Measurements from ENCODE around the gene KCTD2. TPM values are rescaled to one million over a fixed set of nuclear protein-coding genes. Genes with fewer than 3 reads are reported as not detected.

The KCTD2 gene
- total and polyA plus RNA-seq, 3 donors from 2014 or later: 88.9 to 135 (median 122) TPM

- no peaks in the 10 kb centered on the region for H3K36me3 ChIP-seq (ENCODE audit: low read depth, missing control alignments)
- peak; percentile 33 for DNase-seq
- intact Hi-C loops (cut with DNase I; ENCODE audit: low total_unique reads): no loop called here
- H3K27ac ChIP-seq: no peak overlapping the region
- no peaks in the 10 kb centered on the region for H3K27me3 ChIP-seq
- TF ChIP-seq CTCF (IDR thresholded peaks at IDR 0.05) (no peak), POLR2A (IDR thresholded peaks at IDR 0.05) (no peak)
- H3K4me1 ChIP-seq: peaks cover 16% of the 10 kb centered on the region
- no peaks in the 10 kb centered on the region for H3K9me3 ChIP-seq
- no peak overlapping the region for H3K4me3 ChIP-seq
- 56 to 59% methylated on average over 8 of the region's 8 CpGs for WGBS, 2 donors
Measured at GRCh38 chr17:75030161-75030560, 16.9 kb upstream of the KCTD2 start.

DNA sequence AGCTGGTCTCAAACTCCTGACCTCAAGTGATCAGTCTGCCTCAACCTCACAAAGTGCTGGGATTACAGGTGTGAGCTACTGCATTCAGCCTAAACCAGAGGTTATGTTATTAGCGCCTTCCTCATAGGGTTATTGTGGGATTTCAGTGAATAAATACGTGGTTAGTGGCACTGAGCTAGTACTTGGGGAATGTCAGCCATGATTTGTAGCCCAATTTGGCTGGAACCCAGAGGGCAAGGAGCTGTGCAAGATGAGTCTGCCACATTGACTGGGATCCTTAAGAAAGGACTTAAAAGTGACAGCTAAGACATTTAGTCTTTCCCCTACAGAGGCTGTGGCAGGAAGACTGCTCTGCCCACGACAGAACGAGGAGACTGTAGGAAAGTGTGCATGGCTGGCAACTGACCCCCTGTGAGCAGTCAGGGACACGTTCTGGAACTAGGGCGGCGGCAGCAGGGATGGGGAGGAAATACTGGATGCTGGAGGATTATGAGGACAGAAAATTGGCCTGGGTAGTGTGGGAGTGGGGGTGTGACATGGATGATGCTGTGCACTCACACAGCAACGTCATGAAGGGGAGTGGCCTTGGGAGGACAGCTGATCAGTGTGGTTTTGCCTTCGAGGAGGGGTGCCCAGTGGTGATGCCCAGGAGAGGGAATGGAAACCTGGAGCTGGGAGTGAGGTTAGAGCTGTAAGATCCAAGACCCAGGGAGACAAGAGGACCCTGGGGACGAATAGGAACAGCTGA is 14.9 kb upstream of the KCTD2 start:
- peaks cover 20% of the 10 kb centered on the region for H3K4me1 ChIP-seq
- no peaks in the 10 kb centered on the region for H3K36me3 ChIP-seq (ENCODE audit: low read depth, missing control alignments)
- peak overlapping the region in 1 of 2 donors; percentile 95 for H3K27ac ChIP-seq
- intact Hi-C loops (cut with DNase I; ENCODE audit: low total_unique reads): no loop called here
- no peaks in the 10 kb centered on the region for H3K9me3 ChIP-seq
- WGBS, 2 donors: 30 to 46% methylated on average over 10 of the region's 10 CpGs
- no peaks in the 10 kb centered on the region for H3K27me3 ChIP-seq
- TF ChIP-seq POLR2A (IDR thresholded peaks at IDR 0.05) (no peak), CTCF (IDR thresholded peaks at IDR 0.05) (no peak)
- DNase-seq: peak; percentile 80
- peak overlapping the region in 1 of 2 donors; percentile 71 for H3K4me3 ChIP-seq

DNA sequence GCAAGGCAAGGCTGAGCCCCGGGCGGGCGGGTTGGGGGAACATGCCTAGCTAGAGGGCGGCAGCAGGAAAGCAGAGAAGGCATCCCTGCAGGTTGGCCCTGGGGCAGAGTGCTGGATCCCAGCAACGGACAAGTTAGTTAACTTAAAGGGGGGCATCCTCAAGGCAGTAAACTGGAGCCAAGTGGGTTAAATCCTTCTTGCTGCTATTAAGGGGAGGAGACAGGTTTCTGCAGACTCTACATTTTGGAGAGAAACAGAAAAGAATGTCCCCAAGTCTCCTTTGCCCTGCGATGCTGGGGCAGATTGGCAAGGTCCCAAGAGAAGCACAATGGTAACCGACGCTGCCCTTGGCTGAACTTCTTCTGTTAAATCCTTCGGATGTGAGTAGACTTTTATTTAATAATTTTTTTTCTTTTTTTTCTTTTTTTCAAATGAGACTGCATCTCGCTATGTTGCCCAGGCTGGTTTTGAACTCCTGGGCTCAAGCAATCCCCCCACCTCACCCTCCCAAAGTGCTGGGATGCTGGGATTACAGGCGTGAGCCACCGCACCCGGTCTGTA is 14.2 kb upstream of the KCTD2 start:
- Histone ChIP-seq H3K4me3 (peak overlapping the region; percentile 71 to 72), H3K36me3 (ENCODE audit: low read depth, missing control alignments) (no peaks in the 10 kb centered on the region), H3K9me3 (no peaks in the 10 kb centered on the region), H3K4me1 (peaks cover 20% of the 10 kb centered on the region), H3K27me3 (no peaks in the 10 kb centered on the region), H3K27ac (peak overlapping the region in 1 of 2 donors; percentile 95)
- peak; percentile 43 for DNase-seq
- intact Hi-C loops (cut with DNase I; ENCODE audit: low total_unique reads): no loop called here
- TF ChIP-seq POLR2A (IDR thresholded peaks at IDR 0.05) (no peak), CTCF (IDR thresholded peaks at IDR 0.05) (no peak)
- 22% methylated on average over 13 of the region's 13 CpGs for WGBS, 2 donors

GRCh38 chr17:75033346-75034235 is 13.4 kb upstream of the KCTD2 start:
- Histone ChIP-seq H3K9me3 (no peaks in the 10 kb centered on the region), H3K27ac (peak overlapping the region; percentile 75 to 95), H3K36me3 (ENCODE audit: low read depth, missing control alignments) (no peaks in the 10 kb centered on the region), H3K4me3 (peak overlapping the region; percentile 71 to 72), H3K4me1 (peaks cover 20% of the 10 kb centered on the region), H3K27me3 (no peaks in the 10 kb centered on the region)
- 1% methylated on average over 24 to 36 of the region's 36 CpGs for WGBS, 2 donors
- TF ChIP-seq POLR2A (IDR thresholded peaks at IDR 0.05): no peak
- TF ChIP-seq CTCF (IDR thresholded peaks at IDR 0.05): no peak
- intact Hi-C loops (cut with DNase I; ENCODE audit: low total_unique reads): no loop called here
- peak; percentile 96 for DNase-seq

Data from testis (tissue), 3 donors.